ENCODE results near the gene PTDSS2. TPM values are rescaled to one million over a fixed set of nuclear protein-coding genes. Genes with fewer than 3 reads are reported as not detected.

The PTDSS2 gene
- total RNA-seq, 1 donor from 2014 or later = 26.3 TPM

DNA sequence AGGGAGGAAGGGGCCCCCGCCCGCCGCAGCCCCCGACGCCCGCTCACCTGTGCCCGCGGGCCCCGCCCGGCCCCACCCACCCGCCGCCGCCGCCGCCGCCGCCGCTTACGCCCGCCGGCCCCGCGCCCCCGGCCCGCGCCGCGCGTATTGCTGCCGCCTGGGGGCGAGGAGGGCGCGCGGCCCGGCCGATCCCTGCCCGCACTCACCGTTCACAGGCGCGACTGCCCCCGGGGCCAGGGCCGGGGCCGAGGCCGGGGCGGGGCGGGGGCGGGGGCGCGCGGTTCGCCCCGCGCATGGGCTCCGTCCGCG, 85.1 kb downstream of the PTDSS2 start:
- TF ChIP-seq, protein P1, sequence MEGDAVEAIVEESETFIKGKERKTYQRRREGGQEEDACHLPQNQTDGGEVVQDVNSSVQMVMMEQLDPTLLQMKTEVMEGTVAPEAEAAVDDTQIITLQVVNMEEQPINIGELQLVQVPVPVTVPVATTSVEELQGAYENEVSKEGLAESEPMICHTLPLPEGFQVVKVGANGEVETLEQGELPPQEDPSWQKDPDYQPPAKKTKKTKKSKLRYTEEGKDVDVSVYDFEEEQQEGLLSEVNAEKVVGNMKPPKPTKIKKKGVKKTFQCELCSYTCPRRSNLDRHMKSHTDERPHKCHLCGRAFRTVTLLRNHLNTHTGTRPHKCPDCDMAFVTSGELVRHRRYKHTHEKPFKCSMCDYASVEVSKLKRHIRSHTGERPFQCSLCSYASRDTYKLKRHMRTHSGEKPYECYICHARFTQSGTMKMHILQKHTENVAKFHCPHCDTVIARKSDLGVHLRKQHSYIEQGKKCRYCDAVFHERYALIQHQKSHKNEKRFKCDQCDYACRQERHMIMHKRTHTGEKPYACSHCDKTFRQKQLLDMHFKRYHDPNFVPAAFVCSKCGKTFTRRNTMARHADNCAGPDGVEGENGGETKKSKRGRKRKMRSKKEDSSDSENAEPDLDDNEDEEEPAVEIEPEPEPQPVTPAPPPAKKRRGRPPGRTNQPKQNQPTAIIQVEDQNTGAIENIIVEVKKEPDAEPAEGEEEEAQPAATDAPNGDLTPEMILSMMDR (IDR thresholded peaks at IDR 0.05; ENCODE audit: insufficient read depth, low read length, severe bottlenecking) = no peak
- FAIRE-seq = no peak
- Histone ChIP-seq H3K27me3 (ENCODE audit: control insufficient read depth, insufficient read depth, low read length) (no peaks in the 10 kb centered on the region), H3K36me3 (ENCODE audit: control insufficient read depth, insufficient read depth, low read length) (peaks cover 29% of the 10 kb centered on the region), H3K4me3 (ENCODE audit: low read depth, low read length) (peak overlapping the region; percentile 87)
- DNase-seq (ENCODE audit: low read depth) = no peak

DNA sequence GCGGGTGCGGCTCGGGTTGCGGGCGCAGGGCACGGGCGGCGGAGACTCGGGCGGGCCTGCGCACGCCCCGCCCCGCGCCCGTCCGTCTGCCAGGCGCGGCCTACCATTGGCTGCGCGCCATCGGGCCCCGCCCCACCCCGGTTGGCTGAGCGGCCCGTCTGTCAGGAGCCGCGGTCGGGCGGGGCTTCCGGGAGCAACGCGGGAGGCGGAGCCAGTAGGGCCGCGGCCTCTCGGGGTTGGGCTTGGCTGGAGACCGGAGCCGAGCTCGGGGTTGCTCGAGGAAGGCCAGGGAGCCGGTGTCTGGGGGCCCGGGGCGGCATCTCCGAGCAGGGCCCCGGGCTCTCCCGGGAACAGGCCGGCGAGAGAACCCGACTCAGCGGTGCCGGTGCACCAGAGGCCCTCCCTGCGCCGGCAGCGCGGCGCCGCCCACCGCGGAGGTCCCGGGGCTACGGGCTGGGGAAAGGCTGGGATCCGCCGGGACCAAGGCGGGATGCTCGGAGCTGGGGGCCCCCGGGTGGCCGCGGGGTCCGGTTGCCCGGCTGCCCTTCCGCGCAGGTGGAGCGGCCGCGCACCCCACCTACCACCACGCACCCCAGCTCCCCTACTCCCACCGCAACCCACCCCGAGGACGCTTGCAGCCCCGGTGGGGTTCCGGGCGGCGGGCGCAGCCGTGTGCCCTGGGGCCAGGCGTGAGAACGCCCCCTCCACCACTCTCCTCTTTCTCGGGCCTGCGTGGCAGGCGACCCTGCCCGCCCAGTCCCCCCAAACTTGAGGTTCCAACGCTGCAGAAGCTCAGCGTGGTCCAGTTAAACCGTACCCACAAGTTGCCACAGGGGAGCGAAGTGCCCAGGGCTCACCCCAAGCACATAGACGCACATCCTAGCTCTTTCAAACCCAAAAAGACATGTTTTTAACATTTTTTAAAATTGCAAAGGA, 85.7 kb downstream of the PTDSS2 start, which contains the start of gene HRAS:
Gene HRAS, minus strand, starts transcription at position 58 of the 936 bp plus-strand sequence.
- peak within 1 kb of the TSS; percentile 87 for H3K4me3 ChIP-seq (ENCODE audit: low read depth, low read length)
- H3K36me3 ChIP-seq (ENCODE audit: control insufficient read depth, insufficient read depth, low read length) = peaks cover 29% of the 10 kb centered on the region
- peak; percentile 77 for DNase-seq (ENCODE audit: low read depth)
- no peaks in the 10 kb centered on the region for H3K27me3 ChIP-seq (ENCODE audit: control insufficient read depth, insufficient read depth, low read length)
- FAIRE-seq = no peak
- TF ChIP-seq, protein P1 (IDR thresholded peaks at IDR 0.05; ENCODE audit: insufficient read depth, low read length, severe bottlenecking) = no peak

DNA sequence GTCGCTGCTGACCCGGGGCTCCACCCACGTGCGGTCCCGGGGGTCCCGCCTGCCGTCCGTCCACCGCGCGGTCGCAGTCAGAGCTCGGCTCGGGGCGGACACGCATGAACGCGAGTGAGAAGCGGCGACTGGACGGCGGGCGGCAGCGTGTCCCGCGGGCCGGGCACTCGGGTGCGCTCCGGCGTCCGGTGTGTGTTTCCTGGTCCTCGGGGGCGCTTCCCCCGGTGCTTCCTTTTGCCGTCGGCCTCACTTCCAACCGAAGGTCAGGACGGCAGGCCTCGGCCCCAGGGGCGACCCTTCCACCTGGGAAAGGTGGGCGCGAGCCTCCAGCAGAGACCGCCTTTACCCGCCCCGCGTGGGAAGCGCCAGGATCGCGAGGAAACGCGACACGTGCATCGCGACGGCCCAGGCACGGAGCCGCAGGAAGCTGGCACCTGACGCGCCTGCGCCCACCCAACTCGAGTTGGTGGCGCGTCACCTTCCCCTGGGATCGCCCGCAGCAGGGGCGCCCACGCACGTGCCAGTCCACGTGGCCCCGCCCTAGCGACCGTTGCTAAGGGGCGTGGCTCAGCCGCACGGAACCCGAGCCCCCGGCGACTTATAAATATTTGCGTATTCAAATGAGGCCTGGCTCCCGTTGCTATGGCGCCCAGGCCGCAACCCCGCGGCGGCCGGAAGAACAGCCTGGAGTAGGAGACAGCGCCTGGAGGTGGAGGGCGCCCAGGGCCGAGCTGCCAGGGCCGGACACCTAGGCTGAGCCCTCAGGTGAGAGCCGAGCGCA, 87.0 kb downstream of the PTDSS2 start, which contains the start of gene LRRC56:
Gene LRRC56, plus strand, starts transcription at position 687 of the 781 bp plus-strand sequence. CDS start 3,158 bp downstream, outside the sequence.
- Histone ChIP-seq H3K4me3 (ENCODE audit: low read depth, low read length) (peak within 1 kb of the TSS; percentile 40), H3K36me3 (ENCODE audit: control insufficient read depth, insufficient read depth, low read length) (peaks cover 21% of the 10 kb centered on the region), H3K27me3 (ENCODE audit: control insufficient read depth, insufficient read depth, low read length) (no peaks in the 10 kb centered on the region)
- FAIRE-seq (no peak), DNase-seq (ENCODE audit: low read depth) (peak; percentile 57)
- TF ChIP-seq, protein P1 (IDR thresholded peaks at IDR 0.05; ENCODE audit: insufficient read depth, low read length, severe bottlenecking) = no peak

DNA sequence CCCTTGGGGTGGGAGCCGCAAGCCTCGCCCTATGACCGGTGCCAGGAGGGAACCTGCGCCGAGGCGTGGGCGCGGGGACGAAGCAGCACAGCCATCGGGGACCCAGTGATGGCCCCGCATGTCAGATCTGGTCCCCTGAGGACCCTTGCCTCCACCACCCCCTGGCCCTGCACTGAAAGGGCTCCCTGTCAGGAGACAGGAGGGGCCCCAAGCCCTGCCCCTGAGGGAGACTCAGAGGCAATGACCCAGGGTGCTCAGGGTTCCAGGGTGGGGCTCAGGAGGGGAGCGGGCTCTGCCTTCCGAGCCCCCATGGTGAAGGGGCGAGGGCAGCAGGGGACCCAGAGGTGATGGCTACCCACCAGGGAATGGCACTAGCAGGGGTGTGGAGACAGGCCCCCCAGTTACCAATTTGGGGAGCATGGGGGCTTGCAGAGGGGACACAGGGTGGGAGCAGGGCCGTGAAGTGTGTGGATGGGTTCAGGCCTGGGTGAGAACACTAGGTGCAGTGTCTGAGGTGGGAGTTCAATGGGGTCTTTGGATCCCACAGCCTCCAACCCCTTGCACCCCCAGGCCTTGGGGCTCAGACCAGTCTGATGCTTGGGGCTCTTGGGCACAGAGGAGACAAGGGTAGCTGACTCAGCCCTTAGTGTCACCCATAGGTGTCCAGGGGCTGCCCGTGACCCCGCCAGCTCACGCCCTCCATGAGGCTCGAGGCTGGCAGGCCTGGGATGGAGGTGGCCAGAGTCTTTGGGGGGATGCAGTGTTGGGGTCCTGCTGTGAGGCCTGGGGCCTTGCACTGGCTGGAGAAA, 87.7 kb downstream of the PTDSS2 start:
- FAIRE-seq = no peak

More for the DNA sequence above, 87.7 kb downstream of the PTDSS2 start:
- H3K36me3 ChIP-seq (ENCODE audit: control insufficient read depth, insufficient read depth, low read length) = peaks cover 16% of the 10 kb centered on the region
- TF ChIP-seq, protein P1 (IDR thresholded peaks at IDR 0.05; ENCODE audit: insufficient read depth, low read length, severe bottlenecking) = no peak
- no peak for DNase-seq (ENCODE audit: low read depth)
- H3K27me3 ChIP-seq (ENCODE audit: control insufficient read depth, insufficient read depth, low read length) = no peaks in the 10 kb centered on the region
- H3K4me3 ChIP-seq (ENCODE audit: low read depth, low read length) = peak overlapping the region; percentile 40

Measured in bronchial epithelial cell (primary cell).